ENCODE measurements around the gene IBTK. TPM values are rescaled to one million over a fixed set of nuclear protein-coding genes. Genes with fewer than 3 reads are reported as not detected.

The IBTK gene
- polyA plus RNA-seq, 3 donors = 7.0 to 20.2 (median 13.1) TPM

- peaks cover 75 to 81% of the 10 kb centered on the region in 2 donors for H3K36me3 Mint-ChIP-seq
- WGBS (ENCODE audit: insufficient coverage) = no CpG with 5 or more reads among the region's 2 CpGs
Observed at GRCh38 chr6:82211326-82211725, 36.2 kb downstream of the IBTK start.

DNA sequence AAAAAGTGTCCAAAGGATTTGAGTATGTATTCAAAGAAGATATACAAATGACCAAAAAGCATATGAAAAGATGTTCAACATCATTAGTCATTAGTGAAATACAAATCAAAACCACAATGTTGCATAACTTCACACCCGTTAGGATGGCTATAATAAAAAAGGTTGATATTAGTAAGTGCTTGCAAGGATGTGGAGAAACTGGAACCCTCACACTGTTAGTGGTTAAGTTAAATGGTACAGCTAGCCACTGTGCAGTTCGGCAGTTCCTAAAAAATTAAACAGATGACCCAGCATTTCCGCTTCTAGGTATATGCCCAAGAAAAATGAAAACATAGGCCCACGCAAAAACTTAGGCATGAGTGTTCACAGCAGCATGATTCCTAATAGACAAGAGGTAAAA is 38.6 kb downstream of the IBTK start:
- Histone ChIP-seq H3K4me2 (replicated peaks; ENCODE audit: extremely low read depth, low read length, poor library complexity, severe bottlenecking) (no peak overlapping the region), H3K9me3 (replicated peaks in 1 of 2; ENCODE audit: control insufficient read depth in 1 of 2, insufficient read depth in 1 of 2, low read length in 2 of 2) (peaks cover 0 to 5% of the 10 kb centered on the region in 2 donors), H3K4me1 (ENCODE audit: control insufficient read depth in 1 of 2, insufficient read depth in 2 of 2, low read length in 2 of 2) (no peaks in the 10 kb centered on the region), H2AFZ (ENCODE audit: insufficient read depth, low read depth, low read length, poor library complexity, severe bottlenecking) (no peak overlapping the region), H3K36me3 (replicated peaks in 1 of 2; ENCODE audit: control insufficient read depth in 1 of 2, insufficient read depth in 2 of 2, low read length in 2 of 2) (peaks cover 61 to 93% of the 10 kb centered on the region in 2 donors), H4K20me1 (ENCODE audit: insufficient read depth, low read length) (no peaks in the 10 kb centered on the region), H3K79me2 (ENCODE audit: insufficient read depth, low read length) (no peaks in the 10 kb centered on the region), H3K9ac (ENCODE audit: insufficient read depth, low read length, poor library complexity, severe bottlenecking) (no peak overlapping the region), H3K27ac (ENCODE audit: low read depth in 1 of 2, low read length in 2 of 2) (no peak overlapping the region), H3K27me3 (ENCODE audit: control insufficient read depth in 2 of 2, insufficient read depth in 2 of 2, low read length in 2 of 2) (no peaks in the 10 kb centered on the region), H3K4me3 (replicated peaks in 1 of 3; ENCODE audit: low read depth in 2 of 3, low read length in 3 of 3) (no peak overlapping the region)
- H3K9me3 Mint-ChIP-seq = peaks cover 0 to 11% (median 2%) of the 10 kb centered on the region in 7 donors
- H3K4me3 Mint-ChIP-seq = no peak overlapping the region
- intact Hi-C loops (cut with micrococcal nuclease) = no loop called here
- 17% methylated on average over 1 of the region's 4 CpGs for WGBS (ENCODE audit: insufficient coverage)
- DNase-seq = no peak
- H3K27me3 Mint-ChIP-seq (ENCODE audit: low read depth in 3 of 3) = peaks cover 0 to 2% (median 0%) of the 10 kb centered on the region in 3 donors
- H3K27ac Mint-ChIP-seq = no peak overlapping the region
- TF ChIP-seq CTCF (IDR thresholded peaks at IDR 0.05) = no peak
- H3K4me1 Mint-ChIP-seq = no peaks in the 10 kb centered on the region
- peaks cover 75 to 82% of the 10 kb centered on the region in 2 donors for H3K36me3 Mint-ChIP-seq

More at GRCh38 chr6:82211326-82211725, 36.2 kb downstream of the IBTK start:
- Histone ChIP-seq H3K9ac (ENCODE audit: insufficient read depth, low read length, poor library complexity, severe bottlenecking) (no peak overlapping the region), H2AFZ (ENCODE audit: insufficient read depth, low read depth, low read length, poor library complexity, severe bottlenecking) (no peak overlapping the region), H4K20me1 (ENCODE audit: insufficient read depth, low read length) (no peaks in the 10 kb centered on the region), H3K4me1 (ENCODE audit: control insufficient read depth in 1 of 2, insufficient read depth in 2 of 2, low read length in 2 of 2) (no peaks in the 10 kb centered on the region), H3K27me3 (ENCODE audit: control insufficient read depth in 2 of 2, insufficient read depth in 2 of 2, low read length in 2 of 2) (no peaks in the 10 kb centered on the region), H3K4me3 (replicated peaks in 1 of 3; ENCODE audit: low read depth in 2 of 3, low read length in 3 of 3) (no peak overlapping the region), H3K27ac (ENCODE audit: low read depth in 1 of 2, low read length in 2 of 2) (no peak overlapping the region), H3K36me3 (replicated peaks in 1 of 2; ENCODE audit: control insufficient read depth in 1 of 2, insufficient read depth in 2 of 2, low read length in 2 of 2) (peaks cover 74 to 94% of the 10 kb centered on the region in 2 donors), H3K79me2 (ENCODE audit: insufficient read depth, low read length) (no peaks in the 10 kb centered on the region), H3K4me2 (replicated peaks; ENCODE audit: extremely low read depth, low read length, poor library complexity, severe bottlenecking) (no peak overlapping the region), H3K9me3 (replicated peaks in 1 of 2; ENCODE audit: control insufficient read depth in 1 of 2, insufficient read depth in 1 of 2, low read length in 2 of 2) (peaks cover 0 to 5% of the 10 kb centered on the region in 2 donors)
- DNase-seq = no peak
- peak overlapping the region in 1 of 7 donors; percentile 35 for H3K27ac Mint-ChIP-seq
- no peaks in the 10 kb centered on the region for H3K27me3 Mint-ChIP-seq (ENCODE audit: low read depth in 3 of 3)
- no peak overlapping the region for H3K4me3 Mint-ChIP-seq
- H3K9me3 Mint-ChIP-seq = peaks cover 0 to 12% (median 2%) of the 10 kb centered on the region in 7 donors
- H3K4me1 Mint-ChIP-seq = no peaks in the 10 kb centered on the region
- TF ChIP-seq CTCF (IDR thresholded peaks at IDR 0.05) = no peak
- intact Hi-C loops (cut with micrococcal nuclease) = no loop called here

All from CD14-positive monocyte (primary cell).